Vagina (tissue), 2 donors: ENCODE data around the gene RABEP2. TPM values are rescaled to one million over a fixed set of nuclear protein-coding genes. Genes with fewer than 3 reads are reported as not detected.

ENCODE experiments used
- DNase-seq, 2 donors: peaks; one replicate each; pipeline ENCODE4 v3.0.0-alpha.2; 2017; ENCODE audit errors: extremely low spot score in 2 of 2
- H3K27ac ChIP-seq: fragments of 200-600 bp; sonication (generic); one replicate; pipeline ENCODE4 v1.5.1; 2019
- H3K27me3 ChIP-seq: fragments of 200-600 bp; sonication (generic); one replicate; pipeline ENCODE4 v1.5.1; 2019
- H3K36me3 ChIP-seq, 2 donors: fragments of 200-600 bp; sonication (generic); one replicate each; pipeline ENCODE4 v1.5.1; 2017 to 2019
- H3K4me1 ChIP-seq: fragments of 200-600 bp; sonication (generic); one replicate; pipeline ENCODE4 v1.5.1; 2019
- H3K4me3 ChIP-seq, 2 donors: fragments of 200-600 bp; sonication (generic); 1 replicate in 1 of 2; 2 replicates in 1 of 2; pipeline ENCODE4 v1.5.1; 2016 to 2019
- H3K9me3 ChIP-seq: fragments of 200-600 bp; sonication (generic); one replicate; pipeline ENCODE4 v1.5.1; 2019
- POLR2A ChIP-seq, 2 donors: fragments of 450-650 bp; IDR thresholded peaks; one replicate each; pipeline ENCODE4 v1.6.1; 2017; ENCODE audit warnings: antibody characterized with exemption in 2 of 2, mild to moderate bottlenecking in 2 of 2, moderate library complexity in 2 of 2
- POLR2AphosphoS5 ChIP-seq, 2 donors: sonication (generic); formaldehyde crosslinking; IDR thresholded peaks; one replicate each; pipeline ENCODE4 v1.9.0; 2017; ENCODE audit warnings: antibody characterized with exemption in 2 of 2, mild to moderate bottlenecking in 2 of 2, low read depth in 1 of 2; ENCODE audit not compliant: insufficient read depth in 1 of 2
- intact Hi-C: fragments of 100-400 bp; cut with DNase I; formaldehyde crosslinking; loops from one replicate; pipeline ENCODE4 v1.15.1; 2023
- total RNA-seq: library from RNA; depleted of rRNA; stranded (reverse); fragments of >200 nt; gene quantifications from one replicate; pipeline ENCODE4 v1.2.3, GENCODE V29; 2016
- TF ChIP-seq, protein P1 (sequence below), 3 experiments: fragments of 450-650 bp in 2 of 3; fragments of 200-600 bp in 1 of 3; sonication (generic) in 1 of 3; IDR thresholded peaks; one replicate each; pipeline ENCODE4 v1.5.1; 2017 to 2019; ENCODE audit warnings: antibody characterized with exemption in 3 of 3, mild to moderate bottlenecking in 2 of 3, moderate library complexity in 2 of 3

RABEP2 gene
- total RNA-seq, 1 donor from 2014 or later = 44.7 TPM

DNA sequence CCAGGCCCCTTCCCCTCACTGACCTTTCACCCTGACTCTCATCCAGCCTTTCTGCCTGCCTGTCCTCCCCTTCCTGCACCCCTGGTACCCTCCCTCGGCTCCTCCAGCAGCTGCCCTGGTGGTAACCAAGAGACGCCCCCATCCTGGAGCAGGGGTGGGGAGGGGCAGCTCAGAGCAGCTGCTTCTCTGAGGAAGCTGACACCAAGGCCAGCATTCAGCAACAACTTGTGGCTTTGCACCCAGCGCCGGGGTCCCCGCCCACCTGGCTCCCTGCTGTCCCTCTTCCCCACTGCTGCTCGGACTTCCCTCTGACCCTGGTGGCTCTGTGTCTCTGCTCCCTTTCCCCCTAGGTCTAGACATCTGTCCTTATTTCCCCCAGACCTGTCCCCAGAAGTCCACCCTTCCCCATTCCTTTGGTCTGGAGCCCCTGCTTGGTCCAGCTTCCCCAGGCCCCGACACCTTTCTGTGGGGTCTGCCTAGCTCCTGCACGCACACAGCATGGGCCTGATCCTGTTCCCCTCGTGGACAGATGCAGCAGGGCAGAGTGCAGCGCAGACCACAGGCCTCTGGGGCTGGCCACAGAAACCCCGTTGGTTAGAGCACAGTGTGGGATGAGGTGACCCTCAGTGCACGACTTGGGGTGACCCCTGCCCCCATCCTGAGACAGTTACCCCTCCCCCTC is 47.9 kb downstream of the RABEP2 start:
- H3K4me1 ChIP-seq = peaks cover 17% of the 10 kb centered on the region
- no peaks in the 10 kb centered on the region for H3K27me3 ChIP-seq
- TF ChIP-seq, protein P1, sequence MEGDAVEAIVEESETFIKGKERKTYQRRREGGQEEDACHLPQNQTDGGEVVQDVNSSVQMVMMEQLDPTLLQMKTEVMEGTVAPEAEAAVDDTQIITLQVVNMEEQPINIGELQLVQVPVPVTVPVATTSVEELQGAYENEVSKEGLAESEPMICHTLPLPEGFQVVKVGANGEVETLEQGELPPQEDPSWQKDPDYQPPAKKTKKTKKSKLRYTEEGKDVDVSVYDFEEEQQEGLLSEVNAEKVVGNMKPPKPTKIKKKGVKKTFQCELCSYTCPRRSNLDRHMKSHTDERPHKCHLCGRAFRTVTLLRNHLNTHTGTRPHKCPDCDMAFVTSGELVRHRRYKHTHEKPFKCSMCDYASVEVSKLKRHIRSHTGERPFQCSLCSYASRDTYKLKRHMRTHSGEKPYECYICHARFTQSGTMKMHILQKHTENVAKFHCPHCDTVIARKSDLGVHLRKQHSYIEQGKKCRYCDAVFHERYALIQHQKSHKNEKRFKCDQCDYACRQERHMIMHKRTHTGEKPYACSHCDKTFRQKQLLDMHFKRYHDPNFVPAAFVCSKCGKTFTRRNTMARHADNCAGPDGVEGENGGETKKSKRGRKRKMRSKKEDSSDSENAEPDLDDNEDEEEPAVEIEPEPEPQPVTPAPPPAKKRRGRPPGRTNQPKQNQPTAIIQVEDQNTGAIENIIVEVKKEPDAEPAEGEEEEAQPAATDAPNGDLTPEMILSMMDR (IDR thresholded peaks at IDR 0.05) = no peak
- intact Hi-C loops = no loop called here
- no peaks in the 10 kb centered on the region for H3K9me3 ChIP-seq
- peaks cover 0 to 13% of the 10 kb centered on the region in 2 donors for H3K36me3 ChIP-seq
- no peak for DNase-seq
- no peak overlapping the region for H3K27ac ChIP-seq
- H3K4me3 ChIP-seq = no peak overlapping the region

DNA sequence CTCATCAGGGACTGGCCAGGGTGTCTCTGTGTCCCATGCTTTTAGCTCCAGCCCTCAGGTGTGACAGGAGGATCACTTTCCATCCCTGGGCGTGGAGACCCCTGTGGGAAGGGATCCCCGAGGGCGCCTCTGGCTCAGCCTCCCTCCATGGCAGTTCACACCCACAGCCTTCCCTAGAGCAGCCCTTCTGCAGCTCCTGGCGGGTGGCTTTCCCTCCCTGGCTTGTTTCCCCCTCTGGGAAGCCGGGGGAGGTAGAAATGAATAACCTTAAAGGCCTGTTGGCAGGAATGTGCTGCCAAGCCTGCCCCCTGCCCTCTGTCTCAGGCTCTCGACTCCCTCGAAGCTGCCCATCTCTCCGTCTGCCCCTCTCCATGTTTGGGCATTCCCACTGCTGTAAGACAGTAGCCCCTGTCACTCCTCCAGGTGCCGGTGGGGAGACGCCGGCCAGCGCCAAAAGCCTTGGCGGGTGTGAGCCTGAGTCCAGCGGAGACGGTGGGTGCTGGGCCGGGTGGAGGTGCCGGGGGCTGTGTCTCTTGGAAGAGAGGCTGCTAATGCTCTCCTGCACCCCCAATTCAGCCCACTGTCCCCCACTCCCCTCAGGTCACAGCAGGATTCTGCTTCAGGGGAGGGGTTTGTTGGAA is 48.9 kb downstream of the RABEP2 start:
- no peak for DNase-seq
- Histone ChIP-seq H3K36me3 (peaks cover 0 to 23% of the 10 kb centered on the region in 2 donors), H3K27me3 (no peaks in the 10 kb centered on the region), H3K27ac (no peak overlapping the region), H3K9me3 (no peaks in the 10 kb centered on the region), H3K4me1 (peaks cover 17% of the 10 kb centered on the region), H3K4me3 (no peak overlapping the region)
- intact Hi-C loops = no loop called here
- TF ChIP-seq, protein P1 (IDR thresholded peaks at IDR 0.05) = no peak
- no peak for TF ChIP-seq POLR2AphosphoS5 (IDR thresholded peaks at IDR 0.05; ENCODE audit: insufficient read depth in 1 of 2, low read depth in 1 of 2)
- TF ChIP-seq POLR2A (IDR thresholded peaks at IDR 0.05) = no peak

DNA sequence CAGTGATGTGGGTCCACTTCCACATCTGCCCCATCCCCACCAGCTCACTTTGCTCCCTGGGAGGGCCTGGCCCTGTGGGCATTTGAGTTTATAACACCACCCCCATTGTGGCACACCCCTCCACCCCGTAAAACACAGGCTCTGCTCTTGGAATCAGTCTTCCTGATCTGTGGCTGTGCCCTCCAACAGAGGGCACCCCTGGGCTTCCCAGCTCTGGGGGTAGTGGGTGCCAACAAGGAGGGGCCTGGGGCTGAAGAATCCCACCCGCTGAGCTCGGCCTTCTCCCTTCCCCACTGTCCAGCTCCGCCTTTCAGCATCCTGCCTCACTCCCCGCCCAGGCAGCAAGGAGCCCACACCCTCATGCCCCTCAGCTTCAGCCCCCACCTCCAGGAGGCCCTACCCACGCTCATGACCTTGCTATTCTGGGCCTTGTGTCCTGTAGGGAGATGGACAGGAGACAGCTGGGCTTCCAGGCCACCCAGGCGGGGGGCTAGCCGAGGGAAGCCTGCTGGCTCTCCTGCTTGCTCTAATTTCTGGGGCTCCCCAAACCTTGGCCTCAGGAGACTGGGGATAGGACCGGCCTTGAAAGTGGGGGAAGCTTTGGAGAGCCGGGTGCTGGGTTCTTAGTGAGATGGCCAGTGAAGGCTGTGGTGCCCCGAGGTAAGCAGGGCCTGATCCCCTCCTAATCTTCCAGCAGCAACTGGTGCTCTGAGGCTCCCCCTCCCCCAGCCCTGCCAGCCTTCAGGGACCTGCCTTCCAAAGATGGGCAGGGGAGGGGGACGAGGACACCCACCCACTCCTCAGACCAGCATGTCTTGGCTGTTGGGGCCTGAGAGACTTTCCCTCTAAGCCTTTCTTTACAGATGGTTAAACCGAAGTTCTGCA is 49.7 kb downstream of the RABEP2 start:
- TF ChIP-seq POLR2AphosphoS5 (IDR thresholded peaks at IDR 0.05; ENCODE audit: insufficient read depth in 1 of 2, low read depth in 1 of 2) = no peak
- TF ChIP-seq, protein P1 (IDR thresholded peaks at IDR 0.05) = no peak
- TF ChIP-seq POLR2A (IDR thresholded peaks at IDR 0.05) = no peak
- Histone ChIP-seq H3K4me3 (no peak overlapping the region), H3K9me3 (no peaks in the 10 kb centered on the region), H3K36me3 (peaks cover 0 to 30% of the 10 kb centered on the region in 2 donors), H3K27ac (no peak overlapping the region), H3K27me3 (no peaks in the 10 kb centered on the region), H3K4me1 (peaks cover 14% of the 10 kb centered on the region)
- intact Hi-C loops = no loop called here
- DNase-seq = no peak

DNA sequence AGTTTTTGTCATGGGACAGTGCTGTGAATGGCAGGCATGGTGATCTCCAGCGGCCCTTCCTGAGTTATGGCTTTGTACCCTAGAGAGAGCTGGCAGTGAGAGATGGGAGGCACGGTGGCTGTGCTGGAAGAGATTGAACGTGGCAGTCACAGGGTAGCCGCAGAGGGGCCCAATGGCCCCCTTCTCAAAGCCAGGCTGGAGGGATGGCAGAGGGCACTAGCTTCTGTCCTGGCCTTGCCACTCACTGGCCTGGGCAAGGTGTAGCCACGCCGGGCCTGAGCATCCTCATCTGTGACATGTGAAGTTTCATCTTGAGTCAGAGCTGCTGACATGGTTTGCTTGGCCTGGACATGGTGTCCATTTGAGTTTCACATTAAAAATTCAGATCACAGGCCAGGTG is 50.6 kb downstream of the RABEP2 start:
- peaks cover 7% of the 10 kb centered on the region for H3K4me1 ChIP-seq
- no peak for DNase-seq
- no peaks in the 10 kb centered on the region for H3K27me3 ChIP-seq
- no peaks in the 10 kb centered on the region for H3K9me3 ChIP-seq
- no peak overlapping the region for H3K27ac ChIP-seq
- peaks cover 0 to 40% of the 10 kb centered on the region in 2 donors for H3K36me3 ChIP-seq
- intact Hi-C loops = no loop called here
- no peak overlapping the region for H3K4me3 ChIP-seq
- TF ChIP-seq POLR2A (IDR thresholded peaks at IDR 0.05) (no peak), POLR2AphosphoS5 (IDR thresholded peaks at IDR 0.05; ENCODE audit: insufficient read depth in 1 of 2, low read depth in 1 of 2) (no peak)
- TF ChIP-seq, protein P1 (IDR thresholded peaks at IDR 0.05) = no peak
